Measurements from ENCODE around the gene MKI67.

Gene MKI67

GRCh38 chr10:128064108-128064969 is 61.9 kb downstream of the MKI67 start:
- peak; percentile 100 for DNase-seq

GRCh38 chr10:128063736-128064107 is 62.5 kb downstream of the MKI67 start:
- DNase-seq = peak; percentile 56

GRCh38 chr10:128062881-128063563 is 63.2 kb downstream of the MKI67 start:
- DNase-seq = peak; percentile 94

- DNase-seq = peak; percentile 54
Observed at GRCh38 chr10:128062331-128062880, 63.8 kb downstream of the MKI67 start.

GRCh38 chr10:128061306-128062300 is 64.6 kb downstream of the MKI67 start:
- no peak for DNase-seq

- DNase-seq = no peak
Observed at GRCh38 chr10:128060341-128061250, 65.6 kb downstream of the MKI67 start.

GRCh38 chr10:128059982-128060293 is 66.3 kb downstream of the MKI67 start:
- no peak for DNase-seq

- DNase-seq = peak; percentile 16
Observed at GRCh38 chr10:128059266-128059981, 66.8 kb downstream of the MKI67 start.

GRCh38 chr10:128058750-128059134 is 67.5 kb downstream of the MKI67 start:
- DNase-seq = no peak

- DNase-seq = no peak
Observed at GRCh38 chr10:128058106-128058749, 68.0 kb downstream of the MKI67 start.

- no peak for DNase-seq
Observed at GRCh38 chr10:128056303-128057050, 69.7 kb downstream of the MKI67 start.

- no peak for DNase-seq
Observed at GRCh38 chr10:128055061-128055868, 71.0 kb downstream of the MKI67 start.

- DNase-seq = peak; percentile 98
Observed at GRCh38 chr10:128054163-128054970, 71.9 kb downstream of the MKI67 start.

- DNase-seq = no peak
Observed at GRCh38 chr10:128053356-128053755, 72.9 kb downstream of the MKI67 start.

- DNase-seq = no peak
Observed at GRCh38 chr10:128052696-128053095, 73.5 kb downstream of the MKI67 start.

GRCh38 chr10:128051548-128051947 is 74.7 kb downstream of the MKI67 start:
- DNase-seq = peak; percentile 41

GRCh38 chr10:128050936-128051335 is 75.3 kb downstream of the MKI67 start:
- peak; percentile 97 for DNase-seq

- DNase-seq = no peak
Observed at GRCh38 chr10:128050121-128050516, 76.1 kb downstream of the MKI67 start.

Data from MV-4-11 (cell line).